Smooth muscle cell (in vitro differentiated cells): ENCODE results near the gene FAM227B. TPM values are rescaled to one million over a fixed set of nuclear protein-coding genes. Genes with fewer than 3 reads are reported as not detected.

Experiments used
- DNase-seq: peaks from one replicate; lab custom pipeline; 2025; ENCODE audit not compliant: unreplicated experiment; lab: John Stamatoyannopoulos, UW
- H2AFZ ChIP-seq: fragments of 200-600 bp; sonication (generic); 2 replicates; pipeline ENCODE4 v1.6.0; 2016; ENCODE audit warnings: antibody characterized with exemption, low read depth, mild to moderate bottlenecking
- H3F3A ChIP-seq: fragments of 200-600 bp; sonication (generic); 2 replicates; pipeline ENCODE4 v1.6.0; 2017; ENCODE audit warnings: antibody characterized with exemption, low read depth
- H3K27ac ChIP-seq: fragments of 200-600 bp; sonication (generic); 2 replicates; pipeline ENCODE4 v1.5.1; 2016; ENCODE audit warnings: low read depth, mild to moderate bottlenecking
- H3K27me3 ChIP-seq: fragments of 200-600 bp; sonication (generic); 2 replicates; pipeline ENCODE4 v1.6.1; 2016; ENCODE audit warnings: low read depth, mild to moderate bottlenecking
- H3K36me3 ChIP-seq: fragments of 200-600 bp; sonication (generic); 2 replicates; pipeline ENCODE4 v1.5.1; 2016; ENCODE audit warnings: low read depth
- H3K4me1 ChIP-seq: fragments of 200-600 bp; sonication (generic); 2 replicates; pipeline ENCODE4 v1.5.1; 2016; ENCODE audit warnings: low read depth
- H3K4me2 ChIP-seq: fragments of 200-600 bp; sonication (generic); 2 replicates; pipeline ENCODE4 v1.6.0; 2016; ENCODE audit warnings: mild to moderate bottlenecking
- H3K4me3 ChIP-seq: fragments of 200-600 bp; sonication (generic); 2 replicates; pipeline ENCODE4 v1.5.1; 2016; ENCODE audit warnings: mild to moderate bottlenecking
- H3K79me2 ChIP-seq: fragments of 200-600 bp; sonication (generic); 2 replicates; pipeline ENCODE4 v1.6.0; 2016; ENCODE audit warnings: low read depth, mild to moderate bottlenecking
- H3K9ac ChIP-seq: fragments of 200-600 bp; sonication (generic); 2 replicates; pipeline ENCODE4 v1.6.0; 2016; ENCODE audit warnings: low read depth
- H3K9me3 ChIP-seq: fragments of 200-600 bp; sonication (generic); replicated peaks from 2 replicates; pipeline ENCODE4 v1.5.1; 2016; ENCODE audit warnings: low read depth
- H4K20me1 ChIP-seq: fragments of 200-600 bp; sonication (generic); 2 replicates; pipeline ENCODE4 v1.6.0; 2016; ENCODE audit warnings: low read depth
- WGBS: methylation state at CpG from one replicate; pipeline ENCODE4 v1.1.7; 2016; ENCODE audit warnings: low lambda C conversion rate; 5-methylcytosine and 5-hydroxymethylcytosine counted together
- polyA plus RNA-seq: library from polyadenylated mRNA; unstranded; fragments of >200 nt; fragmentation: Nextera tagmentation; extraction: Ambion mirVana; gene quantifications from 2 replicates; pipeline ENCODE4 v1.2.1, GENCODE V29; 2016
- total RNA-seq: library from RNA; depleted of rRNA; stranded (reverse); fragments of >200 nt; gene quantifications from 2 replicates; pipeline ENCODE4 v1.2.3, GENCODE V29; 2014
- TF ChIP-seq, protein P1 (sequence below): fragments of 200-600 bp; sonication (generic); IDR thresholded peaks from 2 replicates; pipeline ENCODE4 v1.5.1; 2017; ENCODE audit warnings: borderline replicate concordance, mild to moderate bottlenecking, antibody characterized with exemption; ENCODE audit not compliant: insufficient read depth, poor library complexity, severe bottlenecking

FAM227B gene
- total and polyA plus RNA-seq, 2 experiments from 2014 or later: 7.5 to 9.7 TPM

DNA sequence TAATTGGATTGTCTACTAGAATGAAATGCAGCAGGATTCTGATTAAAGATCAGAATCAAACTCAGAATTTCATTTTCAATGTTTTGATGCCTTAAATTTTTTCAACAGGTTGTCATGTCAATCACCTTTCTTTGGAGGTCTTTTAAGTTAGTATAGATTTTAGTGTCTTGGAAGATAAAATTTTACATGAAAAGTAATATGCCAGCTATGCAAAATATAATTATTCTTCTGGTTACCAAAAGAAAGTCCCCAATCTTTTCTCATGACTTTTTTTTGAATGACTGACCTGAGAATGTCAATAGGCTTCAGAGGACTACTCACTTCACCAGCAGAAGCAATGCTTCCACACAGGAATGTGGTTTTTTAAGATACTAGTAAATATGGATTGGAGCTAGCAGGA, 193.2 kb downstream of the FAM227B start:
- H3K36me3 ChIP-seq: no peaks in the 10 kb centered on the region
- no peak overlapping the region for H3K27ac ChIP-seq
- no peak for DNase-seq
- TF ChIP-seq, protein P1, sequence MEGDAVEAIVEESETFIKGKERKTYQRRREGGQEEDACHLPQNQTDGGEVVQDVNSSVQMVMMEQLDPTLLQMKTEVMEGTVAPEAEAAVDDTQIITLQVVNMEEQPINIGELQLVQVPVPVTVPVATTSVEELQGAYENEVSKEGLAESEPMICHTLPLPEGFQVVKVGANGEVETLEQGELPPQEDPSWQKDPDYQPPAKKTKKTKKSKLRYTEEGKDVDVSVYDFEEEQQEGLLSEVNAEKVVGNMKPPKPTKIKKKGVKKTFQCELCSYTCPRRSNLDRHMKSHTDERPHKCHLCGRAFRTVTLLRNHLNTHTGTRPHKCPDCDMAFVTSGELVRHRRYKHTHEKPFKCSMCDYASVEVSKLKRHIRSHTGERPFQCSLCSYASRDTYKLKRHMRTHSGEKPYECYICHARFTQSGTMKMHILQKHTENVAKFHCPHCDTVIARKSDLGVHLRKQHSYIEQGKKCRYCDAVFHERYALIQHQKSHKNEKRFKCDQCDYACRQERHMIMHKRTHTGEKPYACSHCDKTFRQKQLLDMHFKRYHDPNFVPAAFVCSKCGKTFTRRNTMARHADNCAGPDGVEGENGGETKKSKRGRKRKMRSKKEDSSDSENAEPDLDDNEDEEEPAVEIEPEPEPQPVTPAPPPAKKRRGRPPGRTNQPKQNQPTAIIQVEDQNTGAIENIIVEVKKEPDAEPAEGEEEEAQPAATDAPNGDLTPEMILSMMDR: no peak
- H3K4me2 ChIP-seq: peak overlapping the region; percentile 94
- H3K79me2 ChIP-seq: peaks cover 93% of the 10 kb centered on the region
- H3K9ac ChIP-seq: no peak overlapping the region
- H3K4me1 ChIP-seq: peaks cover 14% of the 10 kb centered on the region
- no peaks in the 10 kb centered on the region for H3K9me3 ChIP-seq
- peaks cover 8% of the 10 kb centered on the region for H3F3A ChIP-seq
- no peaks in the 10 kb centered on the region for H3K27me3 ChIP-seq
- H4K20me1 ChIP-seq: peaks cover 83% of the 10 kb centered on the region
- peak overlapping the region; percentile 82 for H3K4me3 ChIP-seq
- no peak overlapping the region for H2AFZ ChIP-seq

DNA sequence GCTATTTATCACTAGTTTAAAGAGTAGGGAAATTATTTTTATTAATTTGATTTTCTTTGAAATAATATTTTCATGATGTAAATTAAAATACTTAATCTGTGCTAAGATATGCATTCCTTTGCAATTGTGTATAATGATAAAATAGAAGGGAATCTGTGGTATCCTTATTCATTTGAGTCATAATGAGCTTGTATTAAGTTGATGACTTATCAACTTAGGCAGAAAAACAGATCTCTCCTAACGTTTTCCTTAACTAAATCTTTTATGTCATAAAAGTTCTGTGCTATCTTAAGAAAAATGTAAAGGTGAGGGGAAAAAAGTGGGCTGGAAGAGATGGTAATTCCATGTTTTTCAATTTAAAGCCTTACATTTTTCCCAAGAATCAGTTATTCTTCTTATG, 195.7 kb downstream of the FAM227B start:
- Histone ChIP-seq H3K4me1 (peaks cover 21% of the 10 kb centered on the region), H3F3A (peaks cover 8% of the 10 kb centered on the region), H4K20me1 (peaks cover 59% of the 10 kb centered on the region), H3K27me3 (no peaks in the 10 kb centered on the region), H3K9ac (peak overlapping the region; percentile 81), H3K4me3 (peak overlapping the region; percentile 82), H3K79me2 (peaks cover 69% of the 10 kb centered on the region), H3K27ac (peak overlapping the region; percentile 55), H3K4me2 (peak overlapping the region; percentile 94), H3K9me3 (no peaks in the 10 kb centered on the region), H2AFZ (no peak overlapping the region), H3K36me3 (no peaks in the 10 kb centered on the region)
- WGBS: 9% methylated on average over 1 of the region's 1 CpG
- TF ChIP-seq, protein P1: no peak
- no peak for DNase-seq

DNA sequence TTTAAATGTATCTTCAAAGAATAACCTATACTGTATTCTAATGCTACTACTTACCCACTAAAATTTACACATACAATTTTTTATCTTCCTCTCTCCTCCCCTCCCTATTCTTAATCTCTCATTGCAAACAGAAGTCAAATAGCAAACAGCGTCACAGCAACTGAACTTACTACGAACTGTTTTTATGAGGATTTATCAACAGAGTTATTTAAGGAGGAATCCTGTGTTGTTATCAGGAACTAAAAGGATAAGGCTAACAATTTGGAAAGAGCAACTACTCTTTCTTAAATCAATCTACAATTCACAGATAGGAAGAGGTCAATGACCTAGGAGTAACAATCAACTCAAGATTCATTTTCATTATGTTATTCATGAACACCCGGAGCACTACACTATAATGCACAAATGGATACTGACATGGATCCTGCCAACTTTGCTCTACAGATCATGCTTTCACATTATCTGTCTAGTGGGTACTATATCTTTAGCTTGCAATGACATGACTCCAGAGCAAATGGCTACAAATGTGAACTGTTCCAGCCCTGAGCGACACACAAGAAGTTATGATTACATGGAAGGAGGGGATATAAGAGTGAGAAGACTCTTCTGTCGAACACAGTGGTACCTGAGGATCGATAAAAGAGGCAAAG, 196.6 kb downstream of the FAM227B start:
- peak overlapping the region; percentile 82 for H3K27ac ChIP-seq
- peaks cover 21% of the 10 kb centered on the region for H3K4me1 ChIP-seq
- no peaks in the 10 kb centered on the region for H3K27me3 ChIP-seq
- peak overlapping the region; percentile 71 for H2AFZ ChIP-seq
- peak overlapping the region; percentile 82 for H3K4me3 ChIP-seq
- peaks cover 61% of the 10 kb centered on the region for H3K79me2 ChIP-seq
- no peak for DNase-seq
- H3F3A ChIP-seq: peaks cover 8% of the 10 kb centered on the region
- peak overlapping the region; percentile 81 for H3K9ac ChIP-seq
- H3K4me2 ChIP-seq: peak overlapping the region; percentile 94
- no peaks in the 10 kb centered on the region for H3K36me3 ChIP-seq
- TF ChIP-seq, protein P1: no peak
- 48% methylated on average over 6 of the region's 6 CpGs for WGBS
- peaks cover 50% of the 10 kb centered on the region for H4K20me1 ChIP-seq
- no peaks in the 10 kb centered on the region for H3K9me3 ChIP-seq

DNA sequence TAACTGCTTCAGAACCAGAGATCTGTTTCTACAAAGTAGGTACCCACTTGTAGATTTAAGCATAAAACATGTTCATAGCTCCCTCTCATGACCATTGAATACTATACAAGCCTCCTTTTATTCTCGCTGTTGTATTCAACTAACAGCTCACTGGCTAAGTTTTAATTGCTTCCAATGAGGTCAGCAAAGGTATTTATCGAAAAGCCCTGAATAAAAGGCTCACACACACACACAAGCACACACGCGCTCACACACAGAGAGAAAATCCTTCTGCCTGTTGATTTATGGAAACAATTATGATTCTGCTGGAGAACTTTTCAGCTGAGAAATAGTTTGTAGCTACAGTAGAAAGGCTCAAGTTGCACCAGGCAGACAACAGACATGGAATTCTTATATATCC, 197.6 kb downstream of the FAM227B start, which contains the start of gene FGF7:
FGF7 (plus strand) TSS at position 222 of the 400 bp plus-strand sequence. CDS start 1,056 bp downstream, outside the sequence.
- peaks cover 40% of the 10 kb centered on the region for H4K20me1 ChIP-seq
- H3K36me3 ChIP-seq: no peaks in the 10 kb centered on the region
- H2AFZ ChIP-seq: peak within 1 kb of the TSS; percentile 71
- WGBS: 17% methylated on average over 4 of the region's 4 CpGs
- H3K4me2 ChIP-seq: peak within 1 kb of the TSS; percentile 94
- H3K4me3 ChIP-seq: peak within 1 kb of the TSS; percentile 82
- DNase-seq: no peak
- TF ChIP-seq, protein P1: no peak
- H3K9ac ChIP-seq: peak within 1 kb of the TSS; percentile 81
- H3K9me3 ChIP-seq: no peaks in the 10 kb centered on the region
- H3K27me3 ChIP-seq: no peaks in the 10 kb centered on the region
- H3K4me1 ChIP-seq: peaks cover 21% of the 10 kb centered on the region
- peaks cover 51% of the 10 kb centered on the region for H3K79me2 ChIP-seq
- H3K27ac ChIP-seq: peak within 1 kb of the TSS; percentile 82
- H3F3A ChIP-seq: peaks cover 8% of the 10 kb centered on the region
